GM21390 (cell line): ENCODE measurements around the gene C5orf15.

Experiments used
- ATAC-seq: cut with Tn5 transposase; IDR thresholded peaks from one replicate; pipeline ENCODE4 v1.9.1; 2021; ENCODE audit not compliant: unreplicated experiment

Gene C5orf15

DNA sequence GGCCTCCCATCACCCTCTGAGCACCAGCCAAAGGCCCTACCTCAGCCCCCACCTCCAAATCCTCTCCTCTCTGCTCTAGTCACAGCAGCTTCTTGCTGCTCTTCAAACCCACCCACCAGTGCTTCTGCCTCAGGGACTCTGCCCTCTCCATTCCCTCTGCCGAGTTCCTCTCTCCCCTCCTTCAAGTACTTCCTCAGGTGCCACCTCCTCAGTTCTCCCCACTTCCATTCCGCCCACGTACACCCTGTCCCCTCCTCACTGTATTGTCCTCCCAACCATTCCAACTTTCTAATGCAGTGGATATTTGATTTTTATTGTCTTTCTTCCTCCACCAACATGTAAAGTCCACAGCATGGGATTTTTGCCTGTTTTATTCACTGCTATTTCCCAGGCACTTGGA, 43.2 kb downstream of the C5orf15 start:
- ATAC-seq = no peak

GRCh38 chr5:133924221-133924920, 44.1 kb downstream of the C5orf15 start:
- ATAC-seq = no peak

DNA sequence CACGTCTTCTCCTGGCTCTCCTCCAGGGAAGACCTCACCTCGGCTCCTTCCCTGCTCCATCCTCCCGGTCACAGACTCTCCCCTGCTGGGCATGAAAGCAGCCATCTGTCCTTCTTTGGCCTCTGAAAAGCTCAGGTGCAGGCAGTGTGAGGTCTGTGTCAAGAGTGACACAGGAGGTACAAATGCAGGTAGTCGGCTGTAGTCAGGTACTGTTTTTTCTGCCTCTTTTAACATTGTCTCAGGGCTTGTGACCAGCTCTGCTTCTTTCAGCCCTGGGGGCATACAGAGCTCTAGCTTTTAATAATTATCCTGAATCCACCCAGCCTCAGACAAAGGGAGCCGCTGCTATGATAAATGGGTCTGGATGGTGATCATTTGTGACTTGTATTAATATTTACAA, 46.4 kb downstream of the C5orf15 start:
- no peak for ATAC-seq

GRCh38 chr5:133921069-133921468, 47.4 kb downstream of the C5orf15 start:
- no peak for ATAC-seq

- no peak for ATAC-seq
Observed at GRCh38 chr5:133919148-133920136, 49.0 kb downstream of the C5orf15 start.

- no peak for ATAC-seq
Observed at GRCh38 chr5:133918731-133919130, 49.7 kb downstream of the C5orf15 start.

- ATAC-seq = no peak
Observed at GRCh38 chr5:133918316-133918715, 50.1 kb downstream of the C5orf15 start.

GRCh38 chr5:133917785-133918184, 50.6 kb downstream of the C5orf15 start:
- no peak for ATAC-seq

DNA sequence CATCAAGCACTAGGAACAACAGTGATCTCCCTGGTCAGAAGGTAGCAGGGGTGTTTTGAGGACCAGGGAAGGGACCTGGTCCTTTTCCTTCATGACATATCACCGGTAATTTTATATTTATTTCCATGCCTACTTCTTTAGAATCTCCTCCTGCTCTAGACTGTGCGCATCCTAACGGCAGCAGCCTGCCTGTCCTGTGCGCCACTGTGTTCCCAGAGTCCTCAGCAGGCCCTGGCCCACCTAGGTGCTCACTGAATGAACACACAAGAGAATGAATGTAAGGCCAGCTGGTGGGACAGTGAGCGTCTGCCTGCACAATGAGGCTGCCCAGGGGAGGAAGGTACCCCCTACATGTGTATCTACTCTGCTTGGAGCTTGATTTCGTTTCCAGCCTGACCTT, 51.5 kb downstream of the C5orf15 start:
- ATAC-seq = no peak

DNA sequence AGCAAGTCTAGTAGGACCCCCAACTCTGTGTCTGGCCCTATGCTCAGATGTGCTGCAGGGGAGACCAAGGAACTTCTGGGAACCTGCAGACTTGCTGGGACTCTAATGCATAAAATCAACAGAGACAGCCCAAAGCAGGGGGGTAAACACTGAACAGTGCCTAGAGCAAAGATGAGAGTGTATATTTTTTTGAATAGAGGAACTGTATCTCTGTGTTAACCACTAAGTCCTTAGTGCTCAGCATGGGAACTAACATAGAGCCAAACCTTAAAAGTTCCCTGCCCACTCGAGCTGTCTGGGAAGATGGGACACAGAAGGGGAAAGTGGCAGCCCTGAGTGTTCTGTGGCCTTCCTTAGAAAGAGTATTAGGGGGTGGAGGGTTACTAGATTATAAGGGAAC, 51.9 kb downstream of the C5orf15 start:
- no peak for ATAC-seq

DNA sequence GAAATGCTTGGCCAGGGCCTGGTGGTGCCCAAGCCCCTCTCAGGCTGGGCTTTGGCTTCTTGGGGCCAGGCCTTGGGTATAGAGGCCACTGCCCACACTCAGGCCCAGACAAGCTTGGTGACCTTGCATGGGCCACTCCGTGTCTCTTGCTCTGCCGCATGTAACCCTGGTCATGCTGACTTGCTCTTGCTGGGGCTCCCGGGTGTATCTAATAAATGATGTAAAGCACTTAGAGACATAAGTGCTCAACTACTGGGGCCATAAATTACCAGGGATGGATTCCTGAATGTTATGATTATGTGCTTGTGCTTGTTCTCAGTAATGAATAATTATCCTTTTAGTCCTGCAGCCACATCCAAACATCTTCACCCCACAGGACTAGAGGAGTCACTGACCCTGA, 54.0 kb downstream of the C5orf15 start:
- no peak for ATAC-seq

- ATAC-seq = no peak
Observed at GRCh38 chr5:133913413-133914155, 54.8 kb downstream of the C5orf15 start.

DNA sequence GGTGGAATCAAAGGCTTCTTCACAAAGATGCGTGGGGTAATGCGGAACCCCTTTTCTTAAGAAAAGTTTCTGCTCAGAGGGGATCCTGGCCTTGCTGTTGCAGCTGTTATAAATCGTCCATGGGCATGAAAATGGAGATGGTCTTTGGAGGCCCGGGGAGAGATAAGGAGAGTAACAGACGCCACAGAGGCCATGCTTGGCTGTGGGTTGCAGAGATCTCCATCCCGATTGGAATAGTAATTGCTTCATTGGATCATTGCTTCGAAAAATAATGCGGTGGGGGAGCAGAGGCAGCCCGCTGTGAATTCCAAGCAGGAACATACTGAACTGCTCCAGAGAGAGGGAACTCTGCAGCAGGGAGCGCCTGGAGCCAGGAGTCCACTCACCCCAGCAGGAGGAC, 55.5 kb downstream of the C5orf15 start:
- ATAC-seq = no peak

DNA sequence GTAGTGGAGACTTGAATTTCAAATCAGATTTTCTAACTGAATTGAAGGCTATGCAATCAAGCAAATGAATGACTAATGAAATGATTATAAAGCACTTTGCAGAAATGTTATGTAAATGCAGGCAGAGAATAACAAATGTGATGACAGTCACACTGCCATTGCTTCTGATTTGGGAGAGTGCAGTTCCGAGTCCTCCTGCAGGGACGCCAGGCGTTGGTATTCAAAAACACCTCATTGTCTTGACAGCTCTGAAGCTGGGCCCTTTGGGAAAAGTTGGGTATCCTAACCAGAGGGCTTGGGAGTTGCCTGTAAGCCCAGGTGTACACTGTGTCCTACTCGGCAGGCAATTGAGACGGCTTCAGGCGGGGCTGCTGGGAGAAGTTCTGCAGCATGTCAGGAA, 57.9 kb downstream of the C5orf15 start:
- no peak for ATAC-seq

GRCh38 chr5:133909603-133910002, 58.8 kb downstream of the C5orf15 start:
- no peak for ATAC-seq

DNA sequence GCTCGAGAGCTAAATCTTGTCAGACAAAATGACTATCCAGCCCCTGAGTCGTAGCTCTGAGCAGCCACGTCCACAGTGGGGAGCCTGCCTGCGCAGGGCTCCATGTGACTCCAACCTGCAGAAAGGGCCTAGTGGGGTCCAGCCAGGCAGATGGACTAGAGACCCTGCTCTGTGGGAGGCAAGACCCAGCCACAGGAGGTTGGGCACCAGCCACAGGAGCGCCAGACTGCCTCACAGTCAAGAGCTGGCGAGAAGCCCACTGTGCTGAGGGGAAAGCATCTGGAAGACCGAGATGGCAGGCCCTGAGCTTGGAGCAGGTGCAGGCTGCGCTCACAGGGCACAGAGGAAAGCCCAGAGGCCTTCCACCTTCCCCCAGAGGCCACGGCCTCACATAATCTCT, 61.4 kb downstream of the C5orf15 start:
- ATAC-seq = no peak

- no peak for ATAC-seq
Observed at GRCh38 chr5:133906303-133906702, 62.1 kb downstream of the C5orf15 start.
